SK-N-SH (cell line): ENCODE results near the gene ENKUR. TPM values are rescaled to one million over a fixed set of nuclear protein-coding genes. Genes with fewer than 3 reads are reported as not detected.

Source experiments
- CTCF ChIA-PET: fragments of 300-600, 350-600 bp; formaldehyde crosslinking; extraction: SDS; loops from one replicate; lab custom pipeline; 2021; lab: Yijun Ruan, JAX
- POLR2A ChIA-PET: fragments of 350-600 bp; sonication (Branson Sonifier 250); formaldehyde crosslinking; extraction: SDS; loops from one replicate; lab custom pipeline; 2020; ENCODE audit warnings: antibody characterized with exemption, inconsistent platforms; lab: Yijun Ruan, JAX
- DNase-seq: peaks from one replicate; pipeline ENCODE4 v3.0.0; 2012
- H2AFZ ChIP-seq: fragments of 200-600 bp; sonication (generic); 2 replicates; pipeline ENCODE4 v1.8.1; 2016; ENCODE audit warnings: antibody characterized with exemption, mild to moderate bottlenecking, low read depth
- H3F3A ChIP-seq: fragments of 200-600 bp; sonication (generic); replicated peaks from 2 replicates; pipeline ENCODE3; 2016; ENCODE audit warnings: antibody characterized with exemption, mild to moderate bottlenecking; ENCODE audit not compliant: insufficient read depth
- H3K27ac ChIP-seq, 2 experiments: fragments of 200-500 bp in 1 of 2; fragments of 200-600 bp in 1 of 2; sonication (Bioruptor generic) in 1 of 2; sonication (generic), shearing (Covaris generic) in 1 of 2; 2 replicates each; pipeline versions ENCODE4 v1.5.1 to v1.6.1; 2014 to 2016; ENCODE audit warnings: low read depth in 2 of 2, inconsistent platforms in 1 of 2, low read length in 1 of 2, mild to moderate bottlenecking in 1 of 2, mixed read lengths in 1 of 2
- H3K27me3 ChIP-seq: fragments of 200-600 bp; sonication (generic), shearing (Covaris generic); 2 replicates; pipeline ENCODE4 v1.6.1; 2016; ENCODE audit warnings: mixed run types; ENCODE audit not compliant: insufficient read depth
- H3K36me3 ChIP-seq, 2 experiments: fragments of 200-500 bp in 1 of 2; fragments of 200-600 bp in 1 of 2; sonication (Bioruptor generic) in 1 of 2; sonication (generic) in 1 of 2; replicated peaks in 1 of 2; 2 replicates each; pipeline versions ENCODE3 to v1.5.1; 2014 to 2016; ENCODE audit warnings: low read length in 1 of 2, mild to moderate bottlenecking in 1 of 2; ENCODE audit not compliant: insufficient read depth in 2 of 2, control insufficient read depth in 1 of 2
- H3K4me1 ChIP-seq, 2 experiments: fragments of 200-500 bp in 1 of 2; fragments of 200-600 bp in 1 of 2; sonication (Bioruptor generic) in 1 of 2; sonication (generic), shearing (Covaris generic) in 1 of 2; 2 replicates each; pipeline versions ENCODE4 v1.5.1 to v1.6.1; 2014 to 2016; ENCODE audit warnings: low read depth in 1 of 2, low read length in 1 of 2, mixed run types in 1 of 2; ENCODE audit not compliant: insufficient read depth in 2 of 2, control insufficient read depth in 1 of 2
- H3K4me2 ChIP-seq: fragments of 200-600 bp; sonication (generic), shearing (Covaris generic); 2 replicates; pipeline ENCODE4 v1.6.1; 2017; ENCODE audit warnings: mixed run types
- H3K4me3 ChIP-seq, 2 experiments: fragments of 200-500 bp in 1 of 2; fragments of 200-600 bp in 1 of 2; sonication (Bioruptor generic) in 1 of 2; sonication (generic), shearing (Covaris generic) in 1 of 2; 2 replicates each; pipeline versions ENCODE4 v1.5.1 to v1.8.1; 2014 to 2016; ENCODE audit warnings: low read depth in 2 of 2, inconsistent platforms in 1 of 2, low read length in 1 of 2, mild to moderate bottlenecking in 1 of 2, mixed read lengths in 1 of 2, moderate library complexity in 1 of 2
- H3K79me2 ChIP-seq: fragments of 200-600 bp; sonication (generic); 2 replicates; pipeline ENCODE4 v1.8.1; 2017; ENCODE audit warnings: mild to moderate bottlenecking; ENCODE audit not compliant: insufficient read depth
- H3K9ac ChIP-seq: fragments of 200-600 bp; sonication (generic); 2 replicates; pipeline ENCODE4 v1.6.1; 2017; ENCODE audit warnings: mixed run types
- H3K9me2 ChIP-seq: fragments of 200-600 bp; sonication (generic); 2 replicates; pipeline ENCODE4 v1.6.1; 2017; ENCODE audit warnings: mixed run types
- H3K9me3 ChIP-seq: fragments of 200-600 bp; sonication (generic); 2 replicates; pipeline ENCODE4 v1.6.1; 2017; ENCODE audit warnings: mixed run types, mild to moderate bottlenecking, moderate library complexity
- H4K20me1 ChIP-seq: fragments of 200-600 bp; sonication (generic); 2 replicates; pipeline ENCODE4 v1.6.1; 2017; ENCODE audit warnings: mild to moderate bottlenecking, mixed run types; ENCODE audit not compliant: insufficient read depth
- CTCF ChIP-seq: fragments of 200-600 bp; sonication (generic); IDR thresholded peaks from 2 replicates; pipeline ENCODE4 v1.6.1; 2017; ENCODE audit warnings: antibody characterized with exemption, mild to moderate bottlenecking, moderate library complexity
- ELF1 ChIP-seq: IDR thresholded peaks from 2 replicates; pipeline ENCODE4 v1.4.0; 2012
- EP300 ChIP-seq, 2 experiments: IDR thresholded peaks; 2 replicates each; pipeline versions ENCODE4 v1.4.0 to v1.6.1; 2012; ENCODE audit warnings: borderline replicate concordance in 1 of 2, low read depth in 1 of 2, low read length in 1 of 2
- FOXM1 ChIP-seq: IDR thresholded peaks from 2 replicates; pipeline ENCODE4 v1.4.0; 2012; ENCODE audit warnings: low read depth, mild to moderate bottlenecking
- MEF2A ChIP-seq: IDR thresholded peaks from 2 replicates; pipeline ENCODE4 v1.4.0; 2012; ENCODE audit warnings: low read depth, borderline replicate concordance
- MXI1 ChIP-seq: IDR thresholded peaks from 2 replicates; pipeline ENCODE4 v1.6.1; 2012; ENCODE audit warnings: mild to moderate bottlenecking, low read depth, low read length, improper control_type of control experiment
- POLR2AphosphoS5 ChIP-seq: IDR thresholded peaks from 2 replicates; pipeline ENCODE4 v1.6.1; 2012; ENCODE audit warnings: low read depth, low read length
- RFX5 ChIP-seq: IDR thresholded peaks from 2 replicates; pipeline ENCODE4 v1.6.1; 2012; ENCODE audit warnings: mild to moderate bottlenecking, improper control_type of control experiment, low read length
- SIN3A ChIP-seq: IDR thresholded peaks from 2 replicates; pipeline ENCODE4 v1.6.1; 2012; ENCODE audit warnings: low read depth, mild to moderate bottlenecking, low read length, moderate library complexity, borderline replicate concordance
- TCF12 ChIP-seq: IDR thresholded peaks from 2 replicates; pipeline ENCODE4 v1.4.0; 2012
- TEAD4 ChIP-seq: IDR thresholded peaks from 2 replicates; pipeline ENCODE4 v1.4.0; 2012; ENCODE audit warnings: mild to moderate bottlenecking, borderline replicate concordance; ENCODE audit not compliant: insufficient read depth
- USF2 ChIP-seq: fragments of 150-350 bp; IDR thresholded peaks from 2 replicates; pipeline ENCODE4 v1.6.1; 2017; ENCODE audit warnings: antibody characterized with exemption, low read length, low read depth, borderline replicate concordance
- WGBS: methylation state at CpG from one replicate; pipeline ENCODE4 v1.1.6; 2017; ENCODE audit warnings: low lambda C conversion rate; 5-methylcytosine and 5-hydroxymethylcytosine counted together
- polyA plus RNA-seq, 3 experiments: library from polyadenylated mRNA; depleted of rRNA; stranded (reverse); fragments of >200 nt; gene quantifications; 2 replicates each; pipeline ENCODE4 v1.2.3, GENCODE V29; 2012

ENKUR gene
- 0.06 and 0.13 TPM in 2 replicates for polyA plus RNA-seq (2012; rRNA removed)
- polyA plus RNA-seq (2012; cell fraction: cytosol; rRNA removed) = 0.14 and 0.26 TPM in 2 replicates
- 0.02 and 0.20 TPM in 2 replicates for polyA plus RNA-seq (2012; cell fraction: nucleus; rRNA removed)

GRCh38 chr10:25015828-25016375, at the start of gene ENKUR:
Gene ENKUR (minus strand): TSS chr10:25016158. CDS start chr10:25015936, 222 bp downstream.
- H3K79me2 ChIP-seq = peaks cover 11% of the 10 kb centered on the region; the same call in 1 of the 2 replicates
- TF ChIP-seq TCF12 (no peak), SIN3A (0 out of 2 replicates have a peak, but pooled peaks have one; percentile 23), ELF1 (no peak), MXI1 (peak; percentile 76)
- TF ChIP-seq, all 33 proteins: peak for 2
- Histone ChIP-seq H3K27ac (peak within 1 kb of the TSS; percentile 89 to 98), H3K36me3 (no peaks in the 10 kb centered on the region), H4K20me1 (no peaks in the 10 kb centered on the region), H3F3A (peaks cover 12% of the 10 kb centered on the region), H3K4me3 (peak within 1 kb of the TSS; percentile 72 to 74), H3K27me3 (no peaks in the 10 kb centered on the region), H2AFZ (peak within 1 kb of the TSS; percentile 95), H3K4me1 (peaks cover 4 to 14% of the 10 kb centered on the region in 2 experiments; a peak in 2 of 4 replicates), H3K4me2 (peak within 1 kb of the TSS; percentile 92), H3K9me3 (no peaks in the 10 kb centered on the region), H3K9ac (peak within 1 kb of the TSS; percentile 78), H3K9me2 (no peaks in the 10 kb centered on the region)
- ChIA-PET POLR2A (interaction anchor here (0.8 to 1.2 kb wide), 5 partner anchors 63 to 679 kb away, joined by 3 to 7 read pairs (median 4); partner anchors contain the start of genes ARHGAP21 and GPR158), CTCF (interaction anchor here (0.7 to 1.8 kb wide), 5 partner anchors 26 to 373 kb away, joined by 3 to 8 read pairs (median 4); partner anchors contain the start of gene PRTFDC1)
- DNase-seq = peak; percentile 74
- 1% methylated on average over 16 of the region's 16 CpGs for WGBS

DNA sequence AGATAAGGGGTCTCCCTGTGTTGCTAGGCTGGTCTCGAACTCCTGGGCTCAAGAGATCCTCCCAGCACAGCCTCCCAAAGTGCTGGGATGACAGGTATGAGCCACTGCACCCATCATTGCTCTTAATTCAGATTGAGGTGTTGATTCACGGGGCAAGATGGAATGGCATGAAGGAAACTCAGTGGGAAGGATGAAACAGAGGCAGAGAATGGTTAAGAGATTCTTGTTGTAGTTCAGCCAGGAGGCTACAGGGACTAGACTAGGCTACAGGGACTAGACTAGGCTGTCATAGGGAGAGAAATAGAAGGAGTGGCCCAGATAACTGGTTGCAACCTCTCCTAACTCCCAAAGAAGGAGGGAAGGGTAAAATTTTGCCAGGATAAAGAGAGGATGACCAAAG, 48.4 kb upstream of the ENKUR start:
- ChIA-PET CTCF (no interaction called here), POLR2A (no interaction called here)
- H3K27ac ChIP-seq = no peak overlapping the region
- DNase-seq = no peak
- no peaks in the 10 kb centered on the region for H4K20me1 ChIP-seq
- no peak overlapping the region for H3K4me3 ChIP-seq
- no peak overlapping the region for H3K9ac ChIP-seq
- 78% methylated on average over 2 of the region's 2 CpGs for WGBS
- TF ChIP-seq MEF2A (no peak), MXI1 (no peak), RFX5 (no peak), POLR2AphosphoS5 (no peak), CTCF (no peak), USF2 (no peak), SIN3A (no peak), TEAD4 (no peak), FOXM1 (no peak), EP300 (IDR thresholded peaks at IDR 0.05; ENCODE audit: borderline replicate concordance in 1 of 2, low read depth in 1 of 2, low read length in 1 of 2) (no peak)
- no peaks in the 10 kb centered on the region for H3K27me3 ChIP-seq
- H3K4me1 ChIP-seq = peaks cover 0 to 4% of the 10 kb centered on the region in 2 experiments; a peak in 2 of 4 replicates
- H3K79me2 ChIP-seq = no peaks in the 10 kb centered on the region
- H2AFZ ChIP-seq = no peak overlapping the region
- H3K9me3 ChIP-seq = no peaks in the 10 kb centered on the region
- no peaks in the 10 kb centered on the region for H3K9me2 ChIP-seq
- no peaks in the 10 kb centered on the region for H3K36me3 ChIP-seq
- H3K4me2 ChIP-seq = no peak overlapping the region
- no peaks in the 10 kb centered on the region for H3F3A ChIP-seq
